Ovary (tissue), 3 donors: ENCODE data around the gene RELA.

Experiments
- CTCF ChIP-seq, 3 donors: fragments of 450-650 bp in 2 of 3; fragments of 200-600 bp in 1 of 3; IDR thresholded peaks; one replicate each; pipeline versions ENCODE4 v1.5.1 to v1.8.0; 2016 to 2022; ENCODE audit warnings: antibody characterized with exemption in 3 of 3, mild to moderate bottlenecking in 1 of 3
- EP300 ChIP-seq: sonication (generic); formaldehyde crosslinking; IDR thresholded peaks from one replicate; pipeline ENCODE4 v1.6.1; 2017; ENCODE audit warnings: antibody characterized with exemption
- POLR2A ChIP-seq: fragments of 450-650 bp; IDR thresholded peaks from one replicate; pipeline ENCODE4 v1.6.1; 2017; ENCODE audit warnings: antibody characterized with exemption, mild to moderate bottlenecking, moderate library complexity
- donor health status: DM: no; HTN: no; CAD: no.

GRCh38 chr11:65625628-65626342 is 36.9 kb downstream of the RELA start:
- no peak for TF ChIP-seq EP300
- peak in 1 of 3 donors; percentile 31 for TF ChIP-seq CTCF (IDR thresholded peaks at IDR 0.05)
- TF ChIP-seq POLR2A, result no peak
